ENCODE data around the gene SERPINA5.

The SERPINA5 gene

GRCh38 chr14:94593749-94594431, 12.7 kb downstream of the SERPINA5 start:
- CTCF ChIA-PET, result no interaction called here
- Histone ChIP-seq H3K9me3 (ENCODE audit: control insufficient read depth, insufficient read depth, low read depth, low read length) (no peaks in the 10 kb centered on the region), H3K4me3 (ENCODE audit: low read depth, low read length) (no peak overlapping the region), H3K36me3 (ENCODE audit: control insufficient read depth in 2 of 2, insufficient read depth in 1 of 2, low read length in 2 of 2) (no peaks in the 10 kb centered on the region), H3K4me1 (ENCODE audit: control insufficient read depth, insufficient read depth, low read length) (no peaks in the 10 kb centered on the region), H3K27ac (ENCODE audit: extremely low read depth, low read depth, low read length) (no peak overlapping the region)
- TF ChIP-seq ZNF791 (tag by site-specific recombination; IDR thresholded peaks at IDR 0.05), result no peak
- TF ChIP-seq ZNF747 (tag by site-specific recombination; IDR thresholded peaks at IDR 0.05), result no peak
- POLR2A ChIA-PET, result no interaction called here

- Histone ChIP-seq H3K9me3 (ENCODE audit: control insufficient read depth, insufficient read depth, low read depth, low read length) (no peaks in the 10 kb centered on the region), H3K27ac (ENCODE audit: extremely low read depth, low read depth, low read length) (no peak overlapping the region), H3K4me1 (ENCODE audit: control insufficient read depth, insufficient read depth, low read length) (no peaks in the 10 kb centered on the region; the same call in 1 of the 2 replicates), H3K36me3 (ENCODE audit: control insufficient read depth in 2 of 2, insufficient read depth in 1 of 2, low read length in 2 of 2) (no peaks in the 10 kb centered on the region), H3K4me3 (ENCODE audit: low read depth, low read length) (no peak overlapping the region)
- TF ChIP-seq ZNF214 (tag by site-specific recombination; IDR thresholded peaks at IDR 0.05; ENCODE audit: borderline replicate concordance) (no peak), ZSCAN23 (tag by site-specific recombination; IDR thresholded peaks at IDR 0.05) (no peak), SP2 (tag by site-specific recombination; IDR thresholded peaks at IDR 0.05) (no peak), ZNF223 (tag by site-specific recombination; IDR thresholded peaks at IDR 0.05) (no peak), RBAK (tag by site-specific recombination; IDR thresholded peaks at IDR 0.05) (no peak), FEZF1 (tag by site-specific recombination; IDR thresholded peaks at IDR 0.05) (no peak), ZSCAN4 (tag by site-specific recombination; IDR thresholded peaks at IDR 0.05) (no peak), AEBP2 (tag by site-specific recombination; IDR thresholded peaks at IDR 0.05; ENCODE audit: borderline replicate concordance) (no peak), ZBTB21 (tag by site-specific recombination; IDR thresholded peaks at IDR 0.05) (no peak), SETDB1 (IDR thresholded peaks at IDR 0.05; ENCODE audit: insufficient read length, low read length) (no peak), ZNF416 (tag by site-specific recombination; IDR thresholded peaks at IDR 0.05) (no peak)
- ChIA-PET POLR2A (no interaction called here), CTCF (no interaction called here)
Measured at GRCh38 chr14:94594441-94594840, 13.2 kb downstream of the SERPINA5 start.

GRCh38 chr14:94595912-94596311, 14.7 kb downstream of the SERPINA5 start:
- H3K4me3 ChIP-seq (ENCODE audit: low read depth, low read length), result no peak overlapping the region
- CTCF ChIA-PET, result no interaction called here

More at GRCh38 chr14:94595912-94596311, 14.7 kb downstream of the SERPINA5 start:
- H3K9me3 ChIP-seq (ENCODE audit: control insufficient read depth, insufficient read depth, low read depth, low read length), result no peaks in the 10 kb centered on the region
- no peaks in the 10 kb centered on the region; the same call in 1 of the 2 replicates for H3K4me1 ChIP-seq (ENCODE audit: control insufficient read depth, insufficient read depth, low read length)
- POLR2A ChIA-PET, result no interaction called here
- H3K36me3 ChIP-seq (ENCODE audit: control insufficient read depth in 2 of 2, insufficient read depth in 1 of 2, low read length in 2 of 2), result no peaks in the 10 kb centered on the region
- H3K27ac ChIP-seq (ENCODE audit: extremely low read depth, low read depth, low read length), result no peak overlapping the region
- TF ChIP-seq ZBTB1 (tag by site-specific recombination; IDR thresholded peaks at IDR 0.05) (no peak), ZNF658 (tag by site-specific recombination; IDR thresholded peaks at IDR 0.05) (no peak), ZNF391 (tag by site-specific recombination; IDR thresholded peaks at IDR 0.05; ENCODE audit: borderline replicate concordance, low read depth) (no peak), ZNF426 (tag by site-specific recombination; IDR thresholded peaks at IDR 0.05) (no peak), GLI2 (tag by site-specific recombination; IDR thresholded peaks at IDR 0.05; ENCODE audit: borderline replicate concordance, low read depth) (no peak), ZBTB6 (tag by site-specific recombination; IDR thresholded peaks at IDR 0.05) (no peak), ZNF266 (tag by site-specific recombination; IDR thresholded peaks at IDR 0.05; ENCODE audit: low read depth) (no peak)

Measured in HEK293 (cell line).